Suprapubic skin (tissue), 4 donors: ENCODE results near the gene STIM1.

ENCODE experiments used
- EP300 ChIP-seq: sonication (generic); formaldehyde crosslinking; IDR thresholded peaks from one replicate; pipeline ENCODE4 v1.6.1; 2017; ENCODE audit warnings: antibody characterized with exemption
- POLR2A ChIP-seq, 2 donors: fragments of 450-650 bp; IDR thresholded peaks; one replicate each; pipeline ENCODE4 v1.6.1; 2017; ENCODE audit warnings: antibody characterized with exemption in 2 of 2, mild to moderate bottlenecking in 2 of 2, moderate library complexity in 2 of 2
- POLR2AphosphoS5 ChIP-seq, 3 donors: sonication (generic); formaldehyde crosslinking; IDR thresholded peaks; one replicate each; pipeline ENCODE4 v1.6.1; 2017; ENCODE audit warnings: antibody characterized with exemption in 3 of 3
- TF ChIP-seq, protein P1 (sequence below), 2 donors: fragments of 200-600 bp in 1 of 2; fragments of 450-650 bp in 1 of 2; sonication (generic) in 1 of 2; IDR thresholded peaks; one replicate each; pipeline ENCODE4 v1.5.1; 2016 to 2019; ENCODE audit warnings: antibody characterized with exemption in 2 of 2, mild to moderate bottlenecking in 1 of 2, moderate library complexity in 1 of 2

DNA sequence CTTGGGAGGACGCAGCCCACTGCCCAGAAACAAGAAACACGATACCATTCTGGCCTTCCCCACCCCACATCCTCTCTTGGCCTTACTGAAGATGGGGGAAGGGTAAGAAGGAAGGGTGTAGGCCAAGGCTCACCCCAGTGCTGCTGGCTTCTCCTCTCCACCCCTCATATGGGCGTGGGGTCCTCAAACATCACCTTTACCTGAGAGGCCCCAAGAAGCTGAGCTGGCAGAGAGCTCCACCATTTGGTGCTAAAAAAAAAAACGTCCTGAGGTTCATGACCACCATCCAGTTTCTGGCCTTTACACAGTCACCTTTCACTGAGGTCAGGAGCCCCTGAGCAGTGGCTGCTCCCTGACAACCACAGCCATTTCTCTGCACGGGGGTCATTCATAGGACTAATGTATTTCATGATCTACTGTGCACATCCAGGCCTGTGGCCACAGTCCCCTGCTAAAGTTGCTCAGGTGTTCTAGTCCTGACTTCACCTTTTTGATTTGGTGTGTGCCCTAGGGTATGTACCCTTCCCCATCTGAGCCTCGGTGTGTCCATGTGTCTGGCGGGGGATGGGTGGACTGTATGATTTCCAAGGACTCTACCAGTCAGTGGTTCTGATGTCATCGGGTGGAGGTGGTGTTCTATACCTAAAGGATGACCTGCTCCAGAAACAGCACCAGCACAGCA lies 29.9 kb upstream of the STIM1 start:
- TF ChIP-seq, protein P1, sequence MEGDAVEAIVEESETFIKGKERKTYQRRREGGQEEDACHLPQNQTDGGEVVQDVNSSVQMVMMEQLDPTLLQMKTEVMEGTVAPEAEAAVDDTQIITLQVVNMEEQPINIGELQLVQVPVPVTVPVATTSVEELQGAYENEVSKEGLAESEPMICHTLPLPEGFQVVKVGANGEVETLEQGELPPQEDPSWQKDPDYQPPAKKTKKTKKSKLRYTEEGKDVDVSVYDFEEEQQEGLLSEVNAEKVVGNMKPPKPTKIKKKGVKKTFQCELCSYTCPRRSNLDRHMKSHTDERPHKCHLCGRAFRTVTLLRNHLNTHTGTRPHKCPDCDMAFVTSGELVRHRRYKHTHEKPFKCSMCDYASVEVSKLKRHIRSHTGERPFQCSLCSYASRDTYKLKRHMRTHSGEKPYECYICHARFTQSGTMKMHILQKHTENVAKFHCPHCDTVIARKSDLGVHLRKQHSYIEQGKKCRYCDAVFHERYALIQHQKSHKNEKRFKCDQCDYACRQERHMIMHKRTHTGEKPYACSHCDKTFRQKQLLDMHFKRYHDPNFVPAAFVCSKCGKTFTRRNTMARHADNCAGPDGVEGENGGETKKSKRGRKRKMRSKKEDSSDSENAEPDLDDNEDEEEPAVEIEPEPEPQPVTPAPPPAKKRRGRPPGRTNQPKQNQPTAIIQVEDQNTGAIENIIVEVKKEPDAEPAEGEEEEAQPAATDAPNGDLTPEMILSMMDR (IDR thresholded peaks at IDR 0.05) = no peak
- no peak for TF ChIP-seq POLR2AphosphoS5 (IDR thresholded peaks at IDR 0.05)
- TF ChIP-seq EP300 = no peak
- TF ChIP-seq POLR2A (IDR thresholded peaks at IDR 0.05) = no peak
